Upper lobe of left lung (tissue), 4 donors: Measurements from ENCODE around the gene KRT33B.

Source experiments
- EP300 ChIP-seq, 4 donors: sonication (generic); formaldehyde crosslinking; IDR thresholded peaks; one replicate each; pipeline ENCODE4 v1.5.1; 2017; ENCODE audit warnings: antibody characterized with exemption in 4 of 4, control low read depth in 2 of 4
- POLR2A ChIP-seq, 4 donors: fragments of 450-650 bp; IDR thresholded peaks; one replicate each; pipeline ENCODE4 v1.5.1; 2016 to 2017; ENCODE audit warnings: antibody characterized with exemption in 4 of 4, mild to moderate bottlenecking in 2 of 4
- TF ChIP-seq, protein P1 (sequence below), 6 experiments: fragments of 450-650 bp in 4 of 6; fragments of 200-600 bp in 2 of 6; sonication (generic) in 2 of 6; IDR thresholded peaks; one replicate each; pipeline ENCODE4 v1.5.1; 2016 to 2019; ENCODE audit warnings: antibody characterized with exemption in 6 of 6

DNA sequence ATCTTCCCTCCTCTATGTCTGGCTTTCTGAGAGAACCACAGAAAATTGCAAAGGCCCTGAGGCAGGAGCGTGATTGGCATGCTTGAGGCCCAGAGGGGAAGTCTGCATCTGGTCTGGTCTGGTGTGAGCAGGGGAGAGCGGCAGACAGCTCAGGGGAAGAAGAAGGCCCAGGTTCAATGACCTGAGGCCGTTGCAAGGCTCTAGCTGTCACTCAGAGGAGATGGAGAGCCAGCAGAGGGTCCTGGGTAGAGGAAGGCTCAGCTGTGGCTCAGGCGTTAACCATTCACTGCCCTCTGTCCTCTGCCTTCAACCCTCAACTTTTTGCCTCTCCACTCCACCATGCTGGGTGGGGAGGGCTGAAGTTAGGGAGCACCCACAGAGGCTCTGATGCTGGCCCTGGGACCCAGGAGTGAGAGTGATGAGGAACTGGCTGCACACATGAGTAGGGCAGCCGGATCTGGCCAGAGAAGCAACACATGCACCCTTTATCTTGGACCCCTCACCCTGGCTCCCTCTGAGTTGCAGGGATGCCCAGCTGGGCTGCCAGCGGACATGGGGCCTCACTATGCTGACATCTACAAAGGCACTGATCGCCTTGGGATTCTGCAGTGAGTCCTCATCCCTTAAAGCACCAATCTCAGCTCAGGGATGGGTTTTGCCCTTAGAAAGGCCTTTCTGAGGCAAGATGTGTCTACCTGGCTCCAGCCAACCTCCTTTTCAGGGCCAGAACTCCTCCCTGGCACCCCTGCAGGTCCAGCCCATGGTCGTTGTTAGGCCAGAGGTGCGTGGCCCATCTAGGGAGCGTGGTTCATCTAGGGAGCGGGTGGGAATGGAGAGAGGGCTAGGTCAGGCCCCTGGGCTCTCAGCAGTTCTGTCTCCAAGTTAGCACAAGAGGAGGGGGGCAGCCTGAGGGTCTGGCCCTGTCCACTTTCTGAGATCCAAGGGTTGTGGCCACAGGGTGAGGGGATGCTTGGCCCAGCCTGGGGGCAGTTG, 46.4 kb downstream of the KRT33B start:
- TF ChIP-seq, protein P1, sequence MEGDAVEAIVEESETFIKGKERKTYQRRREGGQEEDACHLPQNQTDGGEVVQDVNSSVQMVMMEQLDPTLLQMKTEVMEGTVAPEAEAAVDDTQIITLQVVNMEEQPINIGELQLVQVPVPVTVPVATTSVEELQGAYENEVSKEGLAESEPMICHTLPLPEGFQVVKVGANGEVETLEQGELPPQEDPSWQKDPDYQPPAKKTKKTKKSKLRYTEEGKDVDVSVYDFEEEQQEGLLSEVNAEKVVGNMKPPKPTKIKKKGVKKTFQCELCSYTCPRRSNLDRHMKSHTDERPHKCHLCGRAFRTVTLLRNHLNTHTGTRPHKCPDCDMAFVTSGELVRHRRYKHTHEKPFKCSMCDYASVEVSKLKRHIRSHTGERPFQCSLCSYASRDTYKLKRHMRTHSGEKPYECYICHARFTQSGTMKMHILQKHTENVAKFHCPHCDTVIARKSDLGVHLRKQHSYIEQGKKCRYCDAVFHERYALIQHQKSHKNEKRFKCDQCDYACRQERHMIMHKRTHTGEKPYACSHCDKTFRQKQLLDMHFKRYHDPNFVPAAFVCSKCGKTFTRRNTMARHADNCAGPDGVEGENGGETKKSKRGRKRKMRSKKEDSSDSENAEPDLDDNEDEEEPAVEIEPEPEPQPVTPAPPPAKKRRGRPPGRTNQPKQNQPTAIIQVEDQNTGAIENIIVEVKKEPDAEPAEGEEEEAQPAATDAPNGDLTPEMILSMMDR (IDR thresholded peaks at IDR 0.05): no peak
- TF ChIP-seq POLR2A (IDR thresholded peaks at IDR 0.05) (no peak), EP300 (IDR thresholded peaks at IDR 0.05) (no peak)
